Naive thymus-derived CD4-positive, alpha-beta T cell (primary cell): ENCODE results near the gene FGD3. TPM values are rescaled to one million over a fixed set of nuclear protein-coding genes. Genes with fewer than 3 reads are reported as not detected.

Source experiments
- ATAC-seq: fragments of 150-1000 bp; cut with Tn5 transposase; 2 replicates; pipeline ENCODE4 v1.10.0; 2021; ENCODE audit warnings: mild to moderate bottlenecking, moderate library complexity
- CTCF ChIA-PET: fragments of 350-600 bp; sonication (Branson Sonifier 250); formaldehyde crosslinking; loops from one replicate; lab custom pipeline; 2021; ENCODE audit warnings: antibody characterized with exemption; lab: Charles Lee
- POLR2A ChIA-PET: fragments of 350-600 bp; sonication (Branson Sonifier 250); formaldehyde crosslinking; loops from one replicate; lab custom pipeline; 2021; ENCODE audit warnings: antibody characterized with exemption, inconsistent platforms; lab: Charles Lee
- DNase-seq, 9 donors: peaks; one replicate each; pipeline versions ENCODE4 v3.0.0 to v3.0.0-alpha.2; 2020 to 2022; ENCODE audit warnings: mixed read lengths in 1 of 9
- H3K27ac ChIP-seq: one replicate; pipeline ENCODE4 v1.7.0; 2013; ENCODE audit warnings: mild to moderate bottlenecking, low read depth, low read length, moderate library complexity
- H3K27me3 ChIP-seq, 2 donors: one replicate each; pipeline ENCODE4 v1.7.0; 2013; ENCODE audit warnings: low read length in 2 of 2, mild to moderate bottlenecking in 2 of 2, moderate library complexity in 2 of 2; ENCODE audit not compliant: control insufficient read depth in 2 of 2, insufficient read depth in 2 of 2
- H3K36me3 ChIP-seq, 3 experiments: 1 replicate in 2 of 3; 2 replicates in 1 of 3; pipeline ENCODE4 v1.7.0; 2013; ENCODE audit warnings: low read length in 3 of 3, mild to moderate bottlenecking in 3 of 3, moderate library complexity in 1 of 3; ENCODE audit not compliant: insufficient read depth in 3 of 3, control insufficient read depth in 2 of 3
- H3K4me1 ChIP-seq, 2 donors: one replicate each; pipeline ENCODE4 v1.7.0; 2013; ENCODE audit warnings: low read length in 2 of 2, mild to moderate bottlenecking in 2 of 2, moderate library complexity in 1 of 2; ENCODE audit not compliant: control insufficient read depth in 2 of 2, insufficient read depth in 2 of 2
- H3K4me3 ChIP-seq: 2 replicates; pipeline ENCODE4 v1.7.0; 2013; ENCODE audit warnings: mild to moderate bottlenecking, low read length
- H3K9me3 ChIP-seq, 3 experiments: 1 replicate in 2 of 3; 2 replicates in 1 of 3; pipeline ENCODE4 v1.7.0; 2013; ENCODE audit warnings: low read length in 3 of 3; ENCODE audit not compliant: control insufficient read depth in 2 of 3
- H3K27ac Mint-ChIP-seq, 9 donors: one replicate each; pipeline ENCODE4 v1.8.0; 2020 to 2022; ENCODE audit warnings: mixed read lengths in 9 of 9, mild to moderate bottlenecking in 8 of 9, moderate library complexity in 5 of 9, inconsistent platforms in 2 of 9
- H3K27me3 Mint-ChIP-seq, 5 donors: one replicate each; pipeline ENCODE4 v1.8.0; 2021 to 2022; ENCODE audit warnings: mixed read lengths in 5 of 5, mild to moderate bottlenecking in 1 of 5
- H3K36me3 Mint-ChIP-seq, 5 donors: one replicate each; pipeline ENCODE4 v1.8.0; 2020 to 2022; ENCODE audit warnings: mixed read lengths in 5 of 5, mild to moderate bottlenecking in 3 of 5, inconsistent platforms in 1 of 5
- H3K4me1 Mint-ChIP-seq, 7 donors: one replicate each; pipeline ENCODE4 v1.8.0; 2020 to 2022; ENCODE audit warnings: mixed read lengths in 7 of 7, mild to moderate bottlenecking in 3 of 7, inconsistent platforms in 1 of 7
- H3K4me3 Mint-ChIP-seq, 10 donors: one replicate each; pipeline ENCODE4 v1.8.0; 2020 to 2022; ENCODE audit warnings: mild to moderate bottlenecking in 10 of 10, mixed read lengths in 10 of 10, moderate library complexity in 6 of 10, inconsistent platforms in 2 of 10
- H3K9me3 Mint-ChIP-seq, 11 donors: one replicate each; pipeline ENCODE4 v1.8.0; 2020 to 2022; ENCODE audit warnings: mixed read lengths in 11 of 11, mild to moderate bottlenecking in 4 of 11, inconsistent platforms in 1 of 11, moderate library complexity in 1 of 11
- intact Hi-C, 2 donors: fragments of 100-400 bp; cut with micrococcal nuclease; formaldehyde crosslinking; loops; one replicate each; pipeline ENCODE4 v1.15.1; 2023
- polyA plus RNA-seq, 2 donors: library from polyadenylated mRNA; unstranded; fragments of 300-500 nt; fragmentation: Illumina TruSeq; gene quantifications; one replicate each; pipeline ENCODE4 v1.2.3, GENCODE V29; 2021
- total RNA-seq, 6 experiments: library from RNA in 5 of 6; stranded (reverse) in 5 of 6; gene quantifications; 1 replicate in 5 of 6; 2 replicates in 1 of 6; pipeline ENCODE4 v1.2.3 and lab custom pipeline; 2021 to 2026

Gene FGD3
- total and polyA plus RNA-seq, 7 experiments from 2014 or later: 114 to 341 (median 193) TPM

GRCh38 chr9:92952906-92953610 is 5.7 kb downstream of the FGD3 start:
- Mint-ChIP-seq H3K4me3 (peak overlapping the region; percentile 79 to 99 (median 86)), H3K27ac (peak overlapping the region; percentile 91 to 100 (median 98)), H3K27me3 (peaks cover 0 to 7% (median 0%) of the 10 kb centered on the region in 5 donors), H3K4me1 (peaks cover 61 to 98% (median 90%) of the 10 kb centered on the region in 7 donors), H3K36me3 (peaks cover 0 to 4% (median 0%) of the 10 kb centered on the region in 5 donors), H3K9me3 (no peaks in the 10 kb centered on the region)
- DNase-seq (no peak), ATAC-seq (no peak)
- Histone ChIP-seq H3K4me1 (peaks cover 64 to 92% of the 10 kb centered on the region in 2 donors), H3K27me3 (no peaks in the 10 kb centered on the region), H3K27ac (peak overlapping the region; percentile 84), H3K36me3 (no peaks in the 10 kb centered on the region), H3K9me3 (no peaks in the 10 kb centered on the region), H3K4me3 (peak overlapping the region; percentile 55)
- POLR2A ChIA-PET: interaction anchor here (0.6 to 8.8 kb wide), 22 partner anchors 10 to 181 kb away, joined by 3 to 214 read pairs (median 6); partner anchors contain the start of gene NINJ1
- intact Hi-C loops: loop anchor here in 1 of 2 donors (10.0 kb wide), 1 partner anchor 1012 kb away; no protein-coding TSS in a partner anchor
- CTCF ChIA-PET: interaction anchor here (0.6 to 3.1 kb wide), 10 partner anchors 10 to 341 kb away, joined by 3 to 18 read pairs (median 7); no protein-coding TSS in a partner anchor

- no peaks in the 10 kb centered on the region for H3K27me3 ChIP-seq
- peaks cover 58 to 92% (median 84%) of the 10 kb centered on the region in 7 donors for H3K4me1 Mint-ChIP-seq
- H3K27ac ChIP-seq: peak overlapping the region; percentile 84
- no peaks in the 10 kb centered on the region for H3K36me3 ChIP-seq
- peaks cover 52 to 88% of the 10 kb centered on the region in 2 donors for H3K4me1 ChIP-seq
- ATAC-seq (peak; percentile 93), DNase-seq (peak in 8 of 9 donors; percentile 67 to 92 (median 90))
- H3K27me3 Mint-ChIP-seq: peaks cover 0 to 2% (median 0%) of the 10 kb centered on the region in 5 donors
- intact Hi-C loops: loop anchor here (1.0 to 10.0 kb wide), 6 partner anchors 10 to 1011 kb away; partner anchors contain the start of genes BICD2 (in 1 of the 2) and ZNF484 (in 1 of the 2)
- H3K4me3 Mint-ChIP-seq: peak overlapping the region; percentile 79 to 99 (median 86)
- H3K27ac Mint-ChIP-seq: peak overlapping the region; percentile 91 to 100 (median 98)
- H3K36me3 Mint-ChIP-seq: peaks cover 0 to 4% (median 0%) of the 10 kb centered on the region in 5 donors
- no peaks in the 10 kb centered on the region for H3K9me3 ChIP-seq
- H3K9me3 Mint-ChIP-seq: no peaks in the 10 kb centered on the region
- H3K4me3 ChIP-seq: peak overlapping the region; percentile 55
- POLR2A ChIA-PET: interaction anchor here (0.6 to 8.8 kb wide), 34 partner anchors 11 to 499 kb away, joined by 3 to 214 read pairs (median 5); partner anchors contain the start of genes FAM120AOS and NINJ1
- CTCF ChIA-PET: interaction anchor here (0.6 to 3.1 kb wide), 28 partner anchors 9 to 349 kb away, joined by 3 to 18 read pairs (median 4); partner anchors contain the start of gene NINJ1
Observed at GRCh38 chr9:92954049-92954861, 6.9 kb downstream of the FGD3 start.

- CTCF ChIA-PET: interaction anchor here (0.6 to 3.1 kb wide), 24 partner anchors 8 to 348 kb away, joined by 3 to 18 read pairs (median 4); partner anchors contain the start of gene NINJ1
- intact Hi-C loops: loop anchor here (1.0 to 10.0 kb wide), 6 partner anchors 9 to 1010 kb away; partner anchors contain the start of genes BICD2 (in 1 of the 2) and ZNF484 (in 1 of the 2)
- H3K27ac ChIP-seq: peak overlapping the region; percentile 84
- no peaks in the 10 kb centered on the region for H3K9me3 ChIP-seq
- H3K36me3 Mint-ChIP-seq: peaks cover 0 to 6% (median 3%) of the 10 kb centered on the region in 5 donors
- H3K4me3 Mint-ChIP-seq: peak overlapping the region; percentile 79 to 99 (median 86)
- H3K27ac Mint-ChIP-seq: peak overlapping the region; percentile 91 to 100 (median 98)
- peaks cover 55 to 92% (median 82%) of the 10 kb centered on the region in 7 donors for H3K4me1 Mint-ChIP-seq
- no peaks in the 10 kb centered on the region for H3K27me3 Mint-ChIP-seq
- H3K4me3 ChIP-seq: peak overlapping the region; percentile 55
- no peaks in the 10 kb centered on the region for H3K36me3 ChIP-seq
- no peak for ATAC-seq
- no peaks in the 10 kb centered on the region for H3K27me3 ChIP-seq
- DNase-seq: no peak
- no peaks in the 10 kb centered on the region for H3K9me3 Mint-ChIP-seq
- POLR2A ChIA-PET: interaction anchor here (0.6 to 8.8 kb wide), 25 partner anchors 10 to 498 kb away, joined by 3 to 214 read pairs (median 6); partner anchors contain the start of genes FAM120AOS and NINJ1
- peaks cover 52 to 85% of the 10 kb centered on the region in 2 donors for H3K4me1 ChIP-seq
Observed at GRCh38 chr9:92954886-92955285, 7.6 kb downstream of the FGD3 start.

GRCh38 chr9:92960561-92961290 is 13.4 kb downstream of the FGD3 start:
- Mint-ChIP-seq H3K36me3 (peaks cover 4 to 30% (median 15%) of the 10 kb centered on the region in 5 donors), H3K4me1 (peaks cover 46 to 74% (median 50%) of the 10 kb centered on the region in 7 donors), H3K9me3 (peaks cover 0 to 7% (median 0%) of the 10 kb centered on the region in 11 donors), H3K27ac (peak overlapping the region; percentile 87 to 99 (median 96)), H3K4me3 (peak overlapping the region in 6 of 10 donors; percentile 28 to 91 (median 66)), H3K27me3 (no peaks in the 10 kb centered on the region)
- peak overlapping the region; percentile 85 for H3K27ac ChIP-seq
- intact Hi-C loops: loop anchor here in 1 of 2 donors (5.0 kb wide), 3 partner anchors 83 to 492 kb away; partner anchors contain the start of genes FAM120A, FAM120AOS and ZNF484
- peaks cover 0 to 12% (median 0%) of the 10 kb centered on the region in 3 experiments for H3K36me3 ChIP-seq
- H3K27me3 ChIP-seq: no peaks in the 10 kb centered on the region
- peaks cover 57 to 67% of the 10 kb centered on the region in 2 donors for H3K4me1 ChIP-seq
- POLR2A ChIA-PET: interaction anchor here (0.6 to 12.8 kb wide), 6 partner anchors 6 to 889 kb away, joined by 3 to 233 read pairs (median 58); no protein-coding TSS in a partner anchor
- DNase-seq (no peak), ATAC-seq (no peak)
- CTCF ChIA-PET: no interaction called here
- H3K4me3 ChIP-seq: no peak overlapping the region
- peaks cover 0 to 4% (median 3%) of the 10 kb centered on the region in 3 experiments for H3K9me3 ChIP-seq

GRCh38 chr9:92961627-92962302 is 14.4 kb downstream of the FGD3 start:
- POLR2A ChIA-PET: interaction anchor here (0.6 to 12.8 kb wide), 8 partner anchors 7 to 142 kb away, joined by 3 to 233 read pairs (median 36); no protein-coding TSS in a partner anchor
- Mint-ChIP-seq H3K4me3 (peak overlapping the region; percentile 47 to 91 (median 72)), H3K36me3 (peaks cover 4 to 39% (median 18%) of the 10 kb centered on the region in 5 donors), H3K27me3 (no peaks in the 10 kb centered on the region), H3K4me1 (peaks cover 37 to 63% (median 45%) of the 10 kb centered on the region in 7 donors), H3K9me3 (peaks cover 0 to 7% (median 0%) of the 10 kb centered on the region in 11 donors), H3K27ac (peak overlapping the region; percentile 87 to 99 (median 96))
- Histone ChIP-seq H3K4me1 (peaks cover 54 to 56% of the 10 kb centered on the region in 2 donors), H3K9me3 (peaks cover 0 to 4% (median 3%) of the 10 kb centered on the region in 3 experiments), H3K27ac (peak overlapping the region; percentile 85), H3K27me3 (no peaks in the 10 kb centered on the region), H3K36me3 (peaks cover 0 to 21% (median 0%) of the 10 kb centered on the region in 3 experiments), H3K4me3 (peak overlapping the region; percentile 0)
- intact Hi-C loops: loop anchor here in 1 of 2 donors (5.0 kb wide), 3 partner anchors 84 to 491 kb away; partner anchors contain the start of genes FAM120A, FAM120AOS and ZNF484
- DNase-seq: peak in 1 of 9 donors; percentile 23
- CTCF ChIA-PET: interaction anchor here (0.7 to 1.1 kb wide), 2 partner anchors 19 to 41 kb away, joined by 3 read pairs; no protein-coding TSS in a partner anchor
- ATAC-seq: no peak
